GM18873 (cell line): ENCODE measurements around the gene BANK1.
"Not testable (repeated sequence)": the region's sequence is repeated elsewhere in the genome, so short reads cannot be mapped to it uniquely, and the experiment has no call there.

ENCODE experiments used
- ATAC-seq: cut with Tn5 transposase; IDR thresholded peaks from one replicate; pipeline ENCODE4 v1.9.1; 2021; ENCODE audit warnings: mild to moderate bottlenecking, moderate library complexity, moderate number of reproducible peaks; ENCODE audit not compliant: unreplicated experiment, low FRiP score

Gene BANK1

GRCh38 chr4:101871962-101872676 lies 81.6 kb downstream of the BANK1 start:
- ATAC-seq = no peak

- no peak for ATAC-seq
These were observed 95.0 kb downstream of the BANK1 start for GRCh38 chr4:101885574-101885973.

DNA sequence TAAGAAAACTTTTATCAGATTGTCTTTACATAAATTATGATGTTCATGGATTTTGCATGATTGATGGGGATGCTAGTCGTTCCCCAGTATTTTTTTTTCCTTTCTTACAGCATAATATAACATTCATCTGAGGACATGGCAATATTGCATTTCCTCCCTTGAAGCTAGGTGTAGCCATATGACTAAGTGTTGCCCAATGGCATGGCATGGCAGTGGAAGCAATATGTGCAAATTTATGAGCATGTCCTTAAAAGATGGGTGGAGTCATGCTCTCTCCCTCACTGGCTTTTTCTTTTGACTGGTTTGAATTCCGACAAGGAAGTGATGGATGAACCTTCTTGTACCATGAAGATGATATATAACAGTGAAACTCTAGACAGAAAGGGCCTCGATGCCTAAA lies 96.3 kb downstream of the BANK1 start:
- no peak for ATAC-seq

GRCh38 chr4:101888472-101888871 lies 97.9 kb downstream of the BANK1 start:
- no peak for ATAC-seq

- not testable (repeated sequence) for ATAC-seq
These were observed 115.0 kb downstream of the BANK1 start for GRCh38 chr4:101905527-101905926.

DNA sequence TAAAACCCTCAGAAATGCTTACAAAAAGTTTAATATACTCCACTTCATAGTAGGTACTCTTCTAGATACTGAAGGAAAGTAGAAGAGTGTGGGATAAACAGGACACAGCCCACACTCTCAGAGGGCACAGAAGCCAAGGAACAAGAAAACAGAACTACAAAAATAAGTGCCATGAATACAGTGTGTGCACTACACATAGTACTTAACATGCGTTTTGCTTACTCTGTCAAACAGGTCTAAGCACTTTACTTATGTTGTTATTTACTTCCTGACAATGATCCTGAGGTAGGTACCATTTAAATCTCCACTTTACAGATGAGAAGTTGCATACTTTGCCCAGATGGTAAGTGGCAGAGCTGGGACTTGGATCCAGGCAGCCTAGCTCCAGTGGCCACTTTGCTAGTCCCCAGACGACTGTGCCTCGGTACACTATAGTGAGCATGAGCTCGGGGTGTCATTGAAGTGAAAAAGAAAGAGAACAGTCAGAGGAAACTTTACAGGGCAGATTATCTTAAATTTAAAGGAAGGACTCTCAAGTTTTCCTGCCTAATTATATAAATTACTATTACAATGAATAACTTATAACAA lies 120.3 kb downstream of the BANK1 start:
- ATAC-seq = no peak

GRCh38 chr4:101911616-101912015 lies 121.1 kb downstream of the BANK1 start:
- ATAC-seq = no peak

GRCh38 chr4:101914761-101915160 lies 124.2 kb downstream of the BANK1 start:
- no peak for ATAC-seq

DNA sequence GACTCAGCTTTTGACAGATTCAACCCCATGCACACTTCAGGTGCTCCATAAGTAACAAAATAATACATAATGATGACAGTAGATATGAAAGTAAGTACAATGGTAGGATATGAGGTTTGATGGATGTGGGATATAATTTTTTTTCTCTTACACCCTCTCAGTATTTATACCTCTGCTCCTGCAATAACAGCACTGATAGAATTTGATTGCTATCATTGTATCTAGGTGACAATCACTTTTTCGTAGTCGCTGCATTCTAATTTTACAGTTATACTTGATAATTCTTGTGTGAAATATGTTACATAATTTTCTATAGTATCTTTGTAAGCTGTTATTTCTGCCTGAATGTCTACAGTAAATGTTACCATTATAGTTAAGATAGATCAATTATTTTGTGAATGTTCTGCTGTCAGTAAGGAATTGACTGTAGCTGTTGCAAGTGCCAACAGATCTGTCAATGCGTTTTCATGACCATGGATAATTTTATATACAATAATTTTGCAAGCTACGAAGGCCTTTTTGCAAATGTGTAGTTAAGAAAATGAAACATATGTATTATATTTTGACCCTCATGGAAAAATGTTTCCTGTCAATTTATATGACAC lies 128.9 kb downstream of the BANK1 start:
- ATAC-seq = no peak

GRCh38 chr4:101921370-101921769 lies 130.8 kb downstream of the BANK1 start:
- ATAC-seq = no peak

DNA sequence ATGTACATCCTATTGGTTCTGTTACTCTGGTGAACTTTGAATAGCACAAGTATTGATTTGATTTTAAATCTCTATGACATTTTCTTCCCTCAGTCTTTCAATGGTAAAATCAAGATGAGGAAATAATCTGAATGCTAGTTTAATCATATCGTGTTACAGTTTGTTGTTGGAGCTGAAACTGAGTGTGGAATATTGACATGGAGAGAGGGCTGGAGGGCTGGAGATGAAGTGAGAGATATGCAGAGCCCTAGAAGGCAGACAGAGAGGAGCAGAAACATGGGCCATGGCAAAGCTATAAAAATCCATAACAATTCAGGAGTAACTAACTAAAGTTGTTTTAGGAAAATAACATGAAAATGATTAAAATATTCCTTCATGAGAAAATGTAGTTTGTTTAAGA lies 141.1 kb downstream of the BANK1 start:
- ATAC-seq = no peak

GRCh38 chr4:101933855-101934254 lies 143.3 kb downstream of the BANK1 start:
- no peak for ATAC-seq

DNA sequence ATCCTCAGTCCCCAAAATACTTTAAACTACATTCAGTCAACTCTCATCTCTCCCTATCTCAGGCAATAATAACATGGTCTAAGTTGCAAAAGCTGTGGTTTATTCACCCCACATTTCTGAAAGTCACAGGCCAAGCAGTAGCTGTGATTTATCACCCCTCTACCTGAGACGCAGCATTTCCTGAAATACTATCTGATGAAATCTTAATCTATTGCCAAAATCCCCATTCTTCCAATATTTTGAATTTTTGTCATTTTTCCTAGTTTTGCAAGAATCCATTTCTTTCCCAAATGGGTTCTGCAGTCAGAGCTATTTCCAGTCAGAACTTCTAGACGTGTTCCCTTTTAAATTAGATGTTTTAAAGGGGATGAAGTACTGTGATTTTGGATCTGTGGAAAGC lies 148.3 kb downstream of the BANK1 start:
- no peak for ATAC-seq

DNA sequence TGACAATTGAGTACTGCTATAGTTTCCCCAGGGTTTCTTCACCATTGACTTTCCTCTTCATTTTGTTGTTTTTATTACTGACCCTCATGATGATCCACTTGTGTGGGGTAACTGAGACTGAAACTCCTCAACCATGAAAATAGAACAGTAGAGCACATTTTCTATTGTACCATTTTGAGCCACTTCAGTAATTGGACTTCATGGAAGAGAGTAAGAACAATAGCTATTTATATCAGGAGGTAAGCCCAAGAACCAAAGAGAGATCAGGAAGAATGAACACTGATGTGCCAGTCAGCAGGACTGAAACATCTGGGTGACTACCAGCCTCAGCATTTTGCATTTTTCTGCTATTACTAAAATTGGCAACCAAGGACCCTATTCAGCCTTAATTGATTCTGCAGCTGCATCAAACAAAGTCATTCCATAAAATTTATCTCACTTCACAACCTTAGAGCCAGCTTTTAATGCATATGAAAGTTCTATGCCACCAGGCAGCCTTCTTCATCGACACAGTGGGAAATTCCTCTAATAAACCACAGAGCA lies 151.4 kb downstream of the BANK1 start:
- no peak for ATAC-seq

- ATAC-seq = no peak
These were observed 152.4 kb downstream of the BANK1 start for GRCh38 chr4:101942891-101943290.

DNA sequence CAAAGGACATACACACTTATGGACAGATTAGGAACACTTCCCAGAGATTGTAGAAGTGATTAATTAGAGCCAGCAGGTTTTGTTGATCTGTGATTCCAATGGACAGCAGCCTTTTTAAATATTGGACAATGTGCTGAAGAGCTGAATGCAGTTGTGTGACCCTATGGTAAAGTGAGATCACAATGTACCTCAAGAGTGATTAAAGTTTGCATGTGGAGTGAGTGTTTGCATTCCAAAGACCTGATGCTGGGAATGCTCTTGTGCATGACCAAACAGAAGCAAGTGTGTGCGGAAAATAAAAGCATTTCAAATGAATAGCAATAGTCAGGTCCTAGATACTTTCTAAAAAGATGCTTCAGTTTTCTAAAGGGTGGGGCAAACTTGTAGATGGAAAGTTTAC lies 154.1 kb downstream of the BANK1 start:
- no peak for ATAC-seq

GRCh38 chr4:101948055-101948454 lies 157.5 kb downstream of the BANK1 start:
- ATAC-seq = no peak

- ATAC-seq = no peak
These were observed 158.4 kb downstream of the BANK1 start for GRCh38 chr4:101948951-101949350.

GRCh38 chr4:101950258-101950979 lies 159.9 kb downstream of the BANK1 start:
- no peak for ATAC-seq

DNA sequence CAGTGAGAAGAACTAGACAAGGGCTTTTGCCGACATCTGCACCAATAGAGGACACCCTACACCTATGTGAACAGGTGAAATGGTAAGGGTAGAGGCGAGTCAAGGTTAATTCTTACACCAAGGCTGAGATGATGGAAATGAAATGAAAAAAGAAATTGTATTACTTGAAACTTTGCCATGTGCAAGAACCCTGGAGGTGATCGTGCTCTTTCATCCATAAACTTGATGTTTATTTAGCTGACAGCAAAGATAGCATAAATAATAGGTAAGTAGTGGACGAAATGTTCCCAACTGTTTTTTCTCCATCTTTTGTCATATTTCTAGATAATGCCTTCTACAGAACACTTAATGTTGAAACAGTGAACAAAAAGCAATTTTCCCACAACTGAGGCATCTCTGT lies 162.5 kb downstream of the BANK1 start:
- no peak for ATAC-seq

DNA sequence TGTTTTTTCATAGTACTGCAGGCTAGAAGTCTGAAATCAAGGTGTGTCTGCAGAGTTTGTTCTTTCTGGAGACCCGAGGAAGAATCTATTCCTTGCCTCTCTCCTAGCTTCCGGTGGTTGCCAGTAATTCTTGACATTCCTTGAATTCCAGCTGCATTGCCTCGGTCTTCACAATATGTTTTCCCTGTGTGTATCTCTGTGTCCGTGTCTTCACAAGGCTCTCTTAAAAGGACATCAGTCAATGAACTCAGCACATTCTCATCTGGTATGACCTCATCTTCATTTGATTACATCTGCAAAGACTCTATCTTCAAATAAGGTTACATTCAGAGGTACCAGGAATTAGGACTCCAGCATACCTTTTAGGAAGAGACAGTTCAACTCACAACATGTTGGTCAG lies 163.4 kb downstream of the BANK1 start:
- ATAC-seq = no peak
